Measurements from ENCODE around the gene FHL5.

- TF ChIP-seq CTCF (IDR thresholded peaks at IDR 0.05), result no peak
- TF ChIP-seq POLR2A (IDR thresholded peaks at IDR 0.05), result no peak
Observed at GRCh38 chr6:96582436-96582835, 19.5 kb downstream of the FHL5 start.
